Sigmoid colon (tissue), 4 donors: ENCODE results near the gene SYTL5.

Experiments used
- CTCF ChIP-seq, 4 experiments: fragments of 450-650 bp in 3 of 4; fragments of 200-600 bp in 1 of 4; IDR thresholded peaks; one replicate each; pipeline ENCODE4 v1.5.1; 2016 to 2019; ENCODE audit warnings: antibody characterized with exemption in 4 of 4, mild to moderate bottlenecking in 3 of 4, moderate library complexity in 2 of 4
- EP300 ChIP-seq, 4 donors: sonication (generic); formaldehyde crosslinking; IDR thresholded peaks; one replicate each; pipeline ENCODE4 v1.6.1; 2017; ENCODE audit warnings: antibody characterized with exemption in 4 of 4
- POLR2A ChIP-seq, 2 donors: fragments of 450-650 bp; IDR thresholded peaks; one replicate each; pipeline ENCODE4 v1.6.1; 2016; ENCODE audit warnings: antibody characterized with exemption in 2 of 2, mild to moderate bottlenecking in 2 of 2, moderate library complexity in 2 of 2

- no peak for TF ChIP-seq POLR2A (IDR thresholded peaks at IDR 0.05)
- TF ChIP-seq CTCF (IDR thresholded peaks at IDR 0.05) = no peak
- TF ChIP-seq EP300 (IDR thresholded peaks at IDR 0.05) = no peak
Observed at GRCh38 chrX:38055170-38055847, 49.0 kb downstream of the SYTL5 start.
